ENCODE data around the gene MKLN1. TPM values are rescaled to one million over a fixed set of nuclear protein-coding genes. Genes with fewer than 3 reads are reported as not detected.
A peak's percentile ranks its signal among the peaks of the same experiment; 100 is the strongest.
"Not testable (repeated sequence)": the region's sequence is repeated elsewhere in the genome, so short reads cannot be mapped to it uniquely, and the experiment has no call there.

The MKLN1 gene
- total RNA-seq, 2 donors from 2014 or later = 25.1 to 29.3 TPM

DNA sequence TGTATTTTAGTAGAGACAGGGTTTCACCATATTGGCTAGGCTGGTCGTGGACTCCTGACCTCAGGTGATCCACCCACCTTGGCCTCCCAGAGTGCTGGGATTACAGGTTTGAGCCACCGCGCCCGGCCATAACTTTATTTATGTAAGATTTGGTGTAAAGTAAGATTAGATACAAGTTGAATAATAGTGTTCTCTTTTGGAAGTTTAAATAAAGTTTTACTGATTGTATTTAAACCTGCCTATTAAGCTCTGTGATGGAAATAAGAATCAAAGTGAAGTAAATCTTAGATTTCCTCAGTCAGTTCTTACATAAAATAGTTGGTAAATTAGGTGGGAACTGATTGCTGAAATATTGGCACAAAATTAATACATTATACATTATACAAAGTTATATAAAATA is 86.0 kb downstream of the MKLN1 start:
- no peak overlapping the region for H3K4me3 ChIP-seq
- H3K27me3 ChIP-seq = no peaks in the 10 kb centered on the region
- H3K4me1 ChIP-seq = no peaks in the 10 kb centered on the region
- DNase-seq = no peak
- no peak overlapping the region for H3K27ac ChIP-seq
- WGBS, 2 donors = 66 to 76% methylated on average over 4 of the region's 4 CpGs
- no peak for ATAC-seq
- peaks cover 0 to 2% of the 10 kb centered on the region in 2 donors for H3K36me3 ChIP-seq (replicated peaks in 1 of 2; ENCODE audit: insufficient read depth in 1 of 2, low read depth in 2 of 2)
- no peaks in the 10 kb centered on the region for H3K9me3 ChIP-seq
- intact Hi-C loops (cut with DNase I) = no loop called here
- TF ChIP-seq POLR2A (IDR thresholded peaks at IDR 0.05) = no peak
- TF ChIP-seq, protein P1, sequence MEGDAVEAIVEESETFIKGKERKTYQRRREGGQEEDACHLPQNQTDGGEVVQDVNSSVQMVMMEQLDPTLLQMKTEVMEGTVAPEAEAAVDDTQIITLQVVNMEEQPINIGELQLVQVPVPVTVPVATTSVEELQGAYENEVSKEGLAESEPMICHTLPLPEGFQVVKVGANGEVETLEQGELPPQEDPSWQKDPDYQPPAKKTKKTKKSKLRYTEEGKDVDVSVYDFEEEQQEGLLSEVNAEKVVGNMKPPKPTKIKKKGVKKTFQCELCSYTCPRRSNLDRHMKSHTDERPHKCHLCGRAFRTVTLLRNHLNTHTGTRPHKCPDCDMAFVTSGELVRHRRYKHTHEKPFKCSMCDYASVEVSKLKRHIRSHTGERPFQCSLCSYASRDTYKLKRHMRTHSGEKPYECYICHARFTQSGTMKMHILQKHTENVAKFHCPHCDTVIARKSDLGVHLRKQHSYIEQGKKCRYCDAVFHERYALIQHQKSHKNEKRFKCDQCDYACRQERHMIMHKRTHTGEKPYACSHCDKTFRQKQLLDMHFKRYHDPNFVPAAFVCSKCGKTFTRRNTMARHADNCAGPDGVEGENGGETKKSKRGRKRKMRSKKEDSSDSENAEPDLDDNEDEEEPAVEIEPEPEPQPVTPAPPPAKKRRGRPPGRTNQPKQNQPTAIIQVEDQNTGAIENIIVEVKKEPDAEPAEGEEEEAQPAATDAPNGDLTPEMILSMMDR (IDR thresholded peaks at IDR 0.05) = no peak

DNA sequence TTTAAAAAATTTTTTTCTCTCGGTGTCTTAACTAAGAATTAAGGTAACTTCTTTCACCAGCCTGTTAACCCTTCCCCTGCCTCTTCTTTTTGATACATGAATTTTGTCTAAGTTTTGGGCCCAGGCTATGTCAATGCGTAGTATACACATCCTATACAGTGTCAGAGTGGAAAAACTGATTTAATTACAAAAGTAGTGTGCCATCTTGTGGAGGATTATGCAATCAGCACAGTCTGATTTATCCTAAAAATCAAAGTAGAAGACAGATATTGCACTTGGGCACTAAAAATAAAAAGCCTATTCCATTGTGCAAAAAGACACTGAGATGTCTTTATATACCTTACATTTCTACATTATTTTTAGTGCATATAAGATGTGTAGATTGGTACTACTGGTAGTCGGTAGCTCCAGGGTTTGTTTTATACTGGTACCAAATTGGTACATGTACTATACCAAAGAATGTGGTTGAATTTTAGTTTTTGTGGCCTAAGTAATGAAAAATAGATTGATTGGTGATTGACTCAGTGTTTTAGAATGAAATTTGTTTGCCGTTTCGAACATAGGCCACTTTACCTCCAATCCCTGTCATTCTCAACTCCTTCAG is 96.6 kb downstream of the MKLN1 start:
- intact Hi-C loops (cut with DNase I) = no loop called here
- H3K27me3 ChIP-seq = no peaks in the 10 kb centered on the region
- TF ChIP-seq POLR2A (IDR thresholded peaks at IDR 0.05) = no peak
- TF ChIP-seq, protein P1 (IDR thresholded peaks at IDR 0.05) = peak; percentile 40 to 69 (median 56)
- H3K27ac ChIP-seq = peak overlapping the region in 1 of 4 donors; percentile 68
- DNase-seq (no peak), ATAC-seq (no peak)
- no peaks in the 10 kb centered on the region for H3K36me3 ChIP-seq (replicated peaks in 1 of 2; ENCODE audit: insufficient read depth in 1 of 2, low read depth in 2 of 2)
- H3K4me3 ChIP-seq = no peak overlapping the region
- 61 to 65% methylated on average over 5 of the region's 5 CpGs for WGBS, 2 donors
- H3K9me3 ChIP-seq = no peaks in the 10 kb centered on the region
- peaks cover 7% of the 10 kb centered on the region for H3K4me1 ChIP-seq

DNA sequence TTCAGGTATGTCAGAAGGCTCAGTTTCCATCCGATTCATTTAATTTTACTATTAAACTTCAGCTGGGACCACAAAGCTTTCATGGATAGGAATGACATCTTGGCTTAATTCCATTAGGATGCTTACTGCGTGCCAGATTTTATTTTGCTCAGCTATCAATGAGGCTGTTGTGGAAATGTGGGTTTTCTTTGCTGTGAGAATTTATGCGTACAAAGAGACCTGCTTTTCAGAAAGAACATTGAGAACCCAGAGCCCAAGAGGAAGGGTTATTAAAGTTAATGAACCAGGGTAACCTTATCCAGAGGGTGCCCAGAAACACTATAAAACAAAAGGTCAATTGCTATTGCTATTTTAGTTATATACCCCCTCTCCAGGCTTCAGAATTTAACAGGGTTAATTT is 98.3 kb downstream of the MKLN1 start:
- H3K4me1 ChIP-seq = peaks cover 9% of the 10 kb centered on the region
- DNase-seq (peak in 1 of 4 donors; percentile 28), ATAC-seq (peak; percentile 67)
- TF ChIP-seq, protein P1 (IDR thresholded peaks at IDR 0.05) = no peak
- no peak for TF ChIP-seq POLR2A (IDR thresholded peaks at IDR 0.05)
- no peak overlapping the region for H3K4me3 ChIP-seq
- peak overlapping the region in 3 of 4 donors; percentile 3 to 68 (median 42) for H3K27ac ChIP-seq
- H3K9me3 ChIP-seq = no peaks in the 10 kb centered on the region
- H3K27me3 ChIP-seq = no peaks in the 10 kb centered on the region
- peaks cover 0 to 4% of the 10 kb centered on the region in 2 donors for H3K36me3 ChIP-seq (replicated peaks in 1 of 2; ENCODE audit: insufficient read depth in 1 of 2, low read depth in 2 of 2)
- WGBS, 2 donors = 48 to 56% methylated on average over 3 of the region's 3 CpGs
- intact Hi-C loops (cut with DNase I) = no loop called here

DNA sequence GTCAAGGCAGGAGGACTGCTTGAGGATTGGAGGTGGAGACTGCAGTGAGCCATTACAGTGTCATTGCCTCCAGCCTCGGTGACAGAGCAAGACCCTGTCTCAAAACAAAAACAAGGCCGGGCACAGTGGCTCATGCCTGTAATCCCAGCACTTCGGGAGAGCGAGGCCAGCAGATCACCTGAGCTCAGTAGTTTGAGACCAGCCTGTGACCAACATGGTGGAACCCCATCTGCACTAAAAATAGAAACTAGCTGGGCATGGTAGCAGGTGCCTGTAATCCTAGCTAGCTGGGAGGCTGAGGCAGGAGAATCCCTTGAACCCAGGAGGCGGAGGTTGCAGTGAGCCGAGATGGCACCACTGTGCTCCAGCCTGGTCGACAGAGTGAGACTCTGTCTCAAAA is 103.2 kb downstream of the MKLN1 start:
- H3K27me3 ChIP-seq; DNase-seq; H3K4me1 ChIP-seq; H3K27ac ChIP-seq; ATAC-seq; H3K36me3 ChIP-seq (replicated peaks in 1 of 2; ENCODE audit: insufficient read depth in 1 of 2, low read depth in 2 of 2); H3K4me3 ChIP-seq; H3K9me3 ChIP-seq; intact Hi-C loops (cut with DNase I): not testable (repeated sequence)
- WGBS, 2 donors = 94 to 95% methylated on average over 7 of the region's 7 CpGs

DNA sequence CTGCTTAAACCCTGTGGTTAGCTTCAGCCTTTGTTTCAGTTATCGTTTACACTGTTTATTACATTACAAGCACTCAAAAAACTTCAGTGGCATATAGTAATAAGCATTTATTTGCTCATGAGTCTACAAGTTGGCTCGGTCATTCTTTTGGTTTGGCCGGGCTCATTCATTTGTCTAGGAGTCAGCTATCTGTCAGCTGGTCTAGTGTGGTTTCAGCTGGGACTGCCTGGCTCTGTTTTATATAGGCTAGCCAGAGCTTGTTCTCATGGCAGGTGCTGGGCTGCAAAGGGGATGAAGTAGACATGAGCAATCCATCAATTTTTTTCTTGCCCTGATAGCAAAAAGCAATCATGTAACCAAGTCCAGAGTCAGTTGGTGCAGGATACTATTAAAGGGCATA is 103.6 kb downstream of the MKLN1 start:
- Histone ChIP-seq H3K4me3 (no peak overlapping the region), H3K27ac (no peak overlapping the region), H3K27me3 (no peaks in the 10 kb centered on the region), H3K36me3 (replicated peaks in 1 of 2; ENCODE audit: insufficient read depth in 1 of 2, low read depth in 2 of 2) (peaks cover 0 to 4% of the 10 kb centered on the region in 2 donors), H3K4me1 (peaks cover 6% of the 10 kb centered on the region), H3K9me3 (no peaks in the 10 kb centered on the region)
- TF ChIP-seq POLR2A (IDR thresholded peaks at IDR 0.05) = no peak
- TF ChIP-seq, protein P1 (IDR thresholded peaks at IDR 0.05) = no peak
- intact Hi-C loops (cut with DNase I) = no loop called here
- ATAC-seq (peak; percentile 48), DNase-seq (peak in 3 of 4 donors; percentile 42 to 44 (median 42))
- 33 to 35% methylated on average over 3 of the region's 3 CpGs for WGBS, 2 donors
